OCI-LY1 (cell line): Measurements from ENCODE around the gene MGAT2.

Experiments used
- CTCF ChIP-seq: fragments of 200-600 bp; sonication (generic), shearing (Covaris generic); IDR thresholded peaks from 2 replicates; pipeline ENCODE4 v1.5.1; 2017; ENCODE audit warnings: mild to moderate bottlenecking, antibody characterized with exemption, low read length, moderate library complexity, mixed read lengths
- EZH2 ChIP-seq: fragments of 200-600 bp; sonication (generic), shearing (Covaris generic); IDR thresholded peaks from 2 replicates; pipeline ENCODE4 v1.8.0; 2017; ENCODE audit warnings: borderline replicate concordance, mixed run types, mild to moderate bottlenecking, antibody characterized with exemption, low read length, moderate library complexity, mixed read lengths

GRCh38 chr14:49586673-49587460, 33.7 kb upstream of the MGAT2 start:
- TF ChIP-seq CTCF (peak; percentile 96), EZH2 (no peak)
